Left lung (tissue), 10 donors: ENCODE results near the gene TRIP11. TPM values are rescaled to one million over a fixed set of nuclear protein-coding genes. Genes with fewer than 3 reads are reported as not detected.
A peak's percentile ranks its signal among the peaks of the same experiment; 100 is the strongest.

Source experiments
- ATAC-seq: fragments of 200-7000 bp; cut with Tn5 transposase; one replicate; pipeline ENCODE4 v1.9.1; 2020; ENCODE audit warnings: moderate library complexity
- DNase-seq, 4 donors: peaks; one replicate each; pipeline ENCODE4 v3.0.0-alpha.2; 2013 to 2020
- H3K27ac ChIP-seq, 2 donors: fragments of 200-600 bp; sonication (generic) in 1 of 2; one replicate each; pipeline versions ENCODE4 v1.5.0 to v1.8.0; 2020 to 2021
- H3K27me3 ChIP-seq, 2 donors: fragments of 200-600 bp; sonication (generic) in 1 of 2; one replicate each; pipeline versions ENCODE4 v1.5.0 to v1.8.0; 2020 to 2021
- H3K36me3 ChIP-seq, 2 donors: fragments of 200-600 bp; sonication (generic) in 1 of 2; one replicate each; pipeline versions ENCODE4 v1.5.0 to v1.8.0; 2020 to 2021
- H3K4me1 ChIP-seq, 2 donors: fragments of 200-600 bp; one replicate each; pipeline ENCODE4 v1.8.0; 2021
- H3K4me3 ChIP-seq, 2 donors: fragments of 200-600 bp; sonication (generic) in 1 of 2; one replicate each; pipeline versions ENCODE4 v1.5.0 to v1.8.0; 2020 to 2021; ENCODE audit warnings: mild to moderate bottlenecking in 1 of 2
- H3K9me3 ChIP-seq, 2 donors: fragments of 200-600 bp; sonication (generic) in 1 of 2; one replicate each; pipeline versions ENCODE4 v1.5.0 to v1.8.0; 2020 to 2021
- intact Hi-C, 2 donors: fragments of 100-400 bp; cut with DNase I; formaldehyde crosslinking; loops; one replicate each; pipeline versions ENCODE4 v1.11.2 to v1.14.2; 2022
- polyA plus RNA-seq, 6 donors: library from polyadenylated mRNA; unstranded; fragments of 120-200 nt; gene quantifications; one replicate each; pipeline ENCODE4 v1.2.1, GENCODE V29; 2013; ENCODE audit not compliant: insufficient read length in 6 of 6
- total RNA-seq, 2 donors: library from RNA; stranded (reverse); fragmentation: NEBNext Ultra II Directional; extraction: Animal tissue kit (Norgen Biotek cat#: 25700); gene quantifications; one replicate each; pipeline ENCODE4 v1.2.1, GENCODE V29; 2021
- TF ChIP-seq, protein P1 (sequence below), 2 donors: fragments of 200-600 bp; sonication (generic) in 1 of 2; IDR thresholded peaks; one replicate each; pipeline versions ENCODE4 v1.5.0 to v1.8.0; 2021; ENCODE audit warnings: antibody characterized with exemption in 2 of 2
- donor health status: DM: no; HTN: yes; CAD: no.
- donor health status: DM: no; HTN: no; CAD: no.

Gene TRIP11
- total and polyA plus RNA-seq, 8 donors, result 26.3 to 64.3 (median 36.6) TPM

GRCh38 chr14:92026548-92027190, 13.2 kb downstream of the TRIP11 start:
- Histone ChIP-seq H3K4me3 (no peak overlapping the region), H3K27ac (no peak overlapping the region), H3K4me1 (no peaks in the 10 kb centered on the region), H3K27me3 (no peaks in the 10 kb centered on the region), H3K9me3 (no peaks in the 10 kb centered on the region), H3K36me3 (peaks cover 0 to 75% of the 10 kb centered on the region in 2 donors)
- DNase-seq (no peak), ATAC-seq (no peak)
- TF ChIP-seq, protein P1, sequence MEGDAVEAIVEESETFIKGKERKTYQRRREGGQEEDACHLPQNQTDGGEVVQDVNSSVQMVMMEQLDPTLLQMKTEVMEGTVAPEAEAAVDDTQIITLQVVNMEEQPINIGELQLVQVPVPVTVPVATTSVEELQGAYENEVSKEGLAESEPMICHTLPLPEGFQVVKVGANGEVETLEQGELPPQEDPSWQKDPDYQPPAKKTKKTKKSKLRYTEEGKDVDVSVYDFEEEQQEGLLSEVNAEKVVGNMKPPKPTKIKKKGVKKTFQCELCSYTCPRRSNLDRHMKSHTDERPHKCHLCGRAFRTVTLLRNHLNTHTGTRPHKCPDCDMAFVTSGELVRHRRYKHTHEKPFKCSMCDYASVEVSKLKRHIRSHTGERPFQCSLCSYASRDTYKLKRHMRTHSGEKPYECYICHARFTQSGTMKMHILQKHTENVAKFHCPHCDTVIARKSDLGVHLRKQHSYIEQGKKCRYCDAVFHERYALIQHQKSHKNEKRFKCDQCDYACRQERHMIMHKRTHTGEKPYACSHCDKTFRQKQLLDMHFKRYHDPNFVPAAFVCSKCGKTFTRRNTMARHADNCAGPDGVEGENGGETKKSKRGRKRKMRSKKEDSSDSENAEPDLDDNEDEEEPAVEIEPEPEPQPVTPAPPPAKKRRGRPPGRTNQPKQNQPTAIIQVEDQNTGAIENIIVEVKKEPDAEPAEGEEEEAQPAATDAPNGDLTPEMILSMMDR (IDR thresholded peaks at IDR 0.05), result no peak
- intact Hi-C loops, result no loop called here

DNA sequence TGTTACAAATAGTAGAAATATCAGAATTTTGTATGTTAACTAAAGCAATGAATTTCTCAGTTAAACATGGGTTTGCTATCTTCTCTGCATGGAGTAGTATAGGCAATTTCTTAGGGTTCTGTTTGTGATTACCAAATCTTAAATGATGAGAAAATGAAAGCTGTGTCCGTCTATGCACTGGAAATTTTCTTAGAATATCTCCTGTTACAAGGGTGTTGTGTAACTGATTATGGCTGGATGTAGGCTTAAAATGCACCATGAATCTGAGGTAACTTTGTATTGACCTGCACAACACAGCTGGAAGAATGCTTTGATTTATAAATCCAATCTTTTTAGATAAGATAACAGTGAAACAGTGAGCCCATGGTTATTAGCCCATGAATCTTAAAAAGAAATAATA, 17.8 kb downstream of the TRIP11 start:
- intact Hi-C loops, result no loop called here
- H3K4me1 ChIP-seq, result no peaks in the 10 kb centered on the region
- DNase-seq (no peak), ATAC-seq (no peak)
- no peaks in the 10 kb centered on the region for H3K27me3 ChIP-seq
- TF ChIP-seq, protein P1 (IDR thresholded peaks at IDR 0.05), result no peak
- peaks cover 0 to 77% of the 10 kb centered on the region in 2 donors for H3K36me3 ChIP-seq
- H3K9me3 ChIP-seq, result no peaks in the 10 kb centered on the region
- no peak overlapping the region for H3K4me3 ChIP-seq
- H3K27ac ChIP-seq, result no peak overlapping the region

DNA sequence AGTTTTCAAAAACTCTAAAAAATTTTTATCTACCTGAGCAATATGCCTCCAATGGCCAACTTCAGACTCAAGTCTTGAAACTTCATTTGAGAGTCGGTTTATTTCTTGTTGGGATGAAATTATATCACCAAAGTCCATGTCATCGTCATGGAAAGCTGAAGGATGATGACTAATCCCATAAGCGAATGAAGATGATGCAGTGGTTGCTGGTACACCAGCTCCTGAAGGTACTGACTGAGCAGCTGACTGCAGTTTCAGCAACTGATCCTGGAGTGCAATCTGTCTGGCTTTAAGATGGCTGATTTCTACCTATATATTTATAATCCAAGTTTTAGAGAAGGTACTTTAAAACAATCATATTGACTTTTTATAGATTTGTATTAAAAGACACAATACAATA, 18.3 kb downstream of the TRIP11 start:
- DNase-seq (no peak), ATAC-seq (no peak)
- TF ChIP-seq, protein P1 (IDR thresholded peaks at IDR 0.05), result no peak
- no peak overlapping the region for H3K4me3 ChIP-seq
- peaks cover 0 to 77% of the 10 kb centered on the region in 2 donors for H3K36me3 ChIP-seq
- no peaks in the 10 kb centered on the region for H3K27me3 ChIP-seq
- intact Hi-C loops, result no loop called here
- H3K4me1 ChIP-seq, result no peaks in the 10 kb centered on the region
- H3K27ac ChIP-seq, result no peak overlapping the region
- no peaks in the 10 kb centered on the region for H3K9me3 ChIP-seq

- Histone ChIP-seq H3K4me3 (no peak overlapping the region), H3K27ac (no peak overlapping the region), H3K4me1 (no peaks in the 10 kb centered on the region), H3K27me3 (no peaks in the 10 kb centered on the region), H3K9me3 (no peaks in the 10 kb centered on the region), H3K36me3 (peaks cover 0 to 80% of the 10 kb centered on the region in 2 donors)
- intact Hi-C loops, result no loop called here
- ATAC-seq (no peak), DNase-seq (no peak)
- TF ChIP-seq, protein P1 (IDR thresholded peaks at IDR 0.05), result no peak
Measured at GRCh38 chr14:92014040-92014439, 25.8 kb downstream of the TRIP11 start.

- Histone ChIP-seq H3K9me3 (no peaks in the 10 kb centered on the region), H3K27me3 (no peaks in the 10 kb centered on the region), H3K36me3 (peaks cover 0 to 85% of the 10 kb centered on the region in 2 donors), H3K4me1 (no peaks in the 10 kb centered on the region), H3K27ac (no peak overlapping the region), H3K4me3 (no peak overlapping the region)
- ATAC-seq (peak; percentile 80), DNase-seq (no peak)
- TF ChIP-seq, protein P1 (IDR thresholded peaks at IDR 0.05), result no peak
- intact Hi-C loops, result no loop called here
Measured at GRCh38 chr14:92012121-92012748, 27.6 kb downstream of the TRIP11 start.
